Astrocyte (in vitro differentiated cells and primary cell): ENCODE data around the gene CNPY4.

Source experiments
- CTCF ChIP-seq: IDR thresholded peaks from 2 replicates; pipeline ENCODE4 v1.5.1; 2011; ENCODE audit warnings: low read depth, mild to moderate bottlenecking, inconsistent platforms, low read length, moderate library complexity; ENCODE audit not compliant: insufficient read depth
- EZH2 ChIP-seq: IDR thresholded peaks from 2 replicates; pipeline ENCODE4 v1.6.1; 2012; ENCODE audit warnings: mild to moderate bottlenecking, low read length, inconsistent platforms; ENCODE audit not compliant: insufficient read depth

- TF ChIP-seq CTCF (no peak), EZH2 (no peak)
Observed at GRCh38 chr7:100109521-100110163, 9.8 kb upstream of the CNPY4 start.
